GM23338 (cell line): ENCODE data around the gene PXDN. TPM values are rescaled to one million over a fixed set of nuclear protein-coding genes. Genes with fewer than 3 reads are reported as not detected.

Experiments
- ATAC-seq: fragments of 200-7000 bp; cut with Tn5 transposase; 3 replicates; pipeline ENCODE4 v1.9.1; 2020
- DNase-seq: peaks from one replicate; pipeline ENCODE4 v3.0.0-alpha.2; 2015; ENCODE audit warnings: low spot score
- H2AFZ ChIP-seq: fragments of 200-600 bp; sonication (generic); 2 replicates; pipeline ENCODE4 v1.8.0; 2016; ENCODE audit warnings: antibody characterized with exemption, mild to moderate bottlenecking, moderate library complexity
- H3F3A ChIP-seq: fragments of 200-600 bp; sonication (generic); replicated peaks from 2 replicates; pipeline ENCODE4 v1.8.0; 2017; ENCODE audit warnings: antibody characterized with exemption, mixed run types, low read depth
- H3K27ac ChIP-seq: fragments of 200-600 bp; sonication (generic); 2 replicates; pipeline ENCODE4 v1.6.1; 2016; ENCODE audit warnings: low read depth
- H3K27me3 ChIP-seq: fragments of 200-600 bp; sonication (generic); 2 replicates; pipeline ENCODE4 v1.8.0; 2016; ENCODE audit warnings: mild to moderate bottlenecking, mixed run types, moderate library complexity; ENCODE audit not compliant: insufficient read depth
- H3K36me3 ChIP-seq: fragments of 200-600 bp; sonication (generic); 2 replicates; pipeline ENCODE4 v1.8.0; 2016; ENCODE audit warnings: mild to moderate bottlenecking; ENCODE audit not compliant: insufficient read depth
- H3K4me1 ChIP-seq: fragments of 200-600 bp; sonication (generic); 2 replicates; pipeline ENCODE4 v1.8.0; 2016; ENCODE audit warnings: mild to moderate bottlenecking, moderate library complexity; ENCODE audit not compliant: insufficient read depth
- H3K4me2 ChIP-seq: fragments of 200-600 bp; sonication (generic); 2 replicates; pipeline ENCODE4 v1.7.1; 2017; ENCODE audit warnings: mixed run types
- H3K4me3 ChIP-seq: fragments of 200-600 bp; sonication (generic); 2 replicates; pipeline ENCODE4 v1.6.1; 2016; ENCODE audit warnings: mixed run types
- H3K79me2 ChIP-seq: fragments of 200-600 bp; sonication (generic); replicated peaks from 2 replicates; pipeline ENCODE4 v1.8.0; 2017; ENCODE audit warnings: mild to moderate bottlenecking; ENCODE audit not compliant: insufficient read depth
- H3K9me2 ChIP-seq: fragments of 200-600 bp; sonication (generic); 2 replicates; pipeline ENCODE4 v1.8.0; 2017; ENCODE audit not compliant: insufficient read depth
- H4K20me1 ChIP-seq: fragments of 200-600 bp; sonication (generic); replicated peaks from 2 replicates; pipeline ENCODE4 v1.8.0; 2017; ENCODE audit warnings: mild to moderate bottlenecking; ENCODE audit not compliant: insufficient read depth
- H3K27ac Mint-ChIP-seq: 2 replicates; pipeline ENCODE4 v1.8.0; 2020; ENCODE audit warnings: inconsistent platforms, mild to moderate bottlenecking, moderate library complexity, mixed read lengths
- H3K27me3 Mint-ChIP-seq: 3 replicates; pipeline ENCODE4 v1.8.0; 2022; ENCODE audit warnings: low read depth, mild to moderate bottlenecking, moderate library complexity, mixed read lengths, inconsistent platforms; ENCODE audit not compliant: insufficient read depth, poor library complexity
- H3K36me3 Mint-ChIP-seq: 3 replicates; pipeline ENCODE4 v1.8.0; 2021; ENCODE audit warnings: low read depth, mild to moderate bottlenecking, inconsistent platforms, moderate library complexity, mixed read lengths
- H3K4me1 Mint-ChIP-seq: 3 replicates; pipeline ENCODE4 v1.8.0; 2020; ENCODE audit warnings: mild to moderate bottlenecking, inconsistent platforms, mixed read lengths
- H3K4me3 Mint-ChIP-seq: 3 replicates; pipeline ENCODE4 v1.8.0; 2021; ENCODE audit warnings: moderate library complexity, mild to moderate bottlenecking, inconsistent platforms, mixed read lengths
- H3K9me3 Mint-ChIP-seq: 3 replicates; pipeline ENCODE4 v1.8.0; 2020; ENCODE audit warnings: moderate library complexity, mild to moderate bottlenecking, inconsistent platforms, mixed read lengths
- CTCF ChIP-seq, 2 experiments: fragments of 200-600 bp in 1 of 2; sonication (generic) in 1 of 2; conservative IDR thresholded peaks; 2 replicates each; pipeline versions ENCODE4 v1.5.1 to v1.6.1; 2016 to 2017; ENCODE audit warnings: antibody characterized with exemption in 2 of 2, low read depth in 2 of 2, mild to moderate bottlenecking in 2 of 2, moderate library complexity in 1 of 2
- ETS1 ChIP-seq: IDR thresholded peaks from 2 replicates; pipeline ENCODE4 v1.6.1; 2016; ENCODE audit warnings: antibody characterized with exemption
- EZH2 ChIP-seq: fragments of 200-600 bp; sonication (generic); IDR thresholded peaks from one replicate; pipeline ENCODE4 v1.8.0; 2017; ENCODE audit warnings: antibody characterized with exemption, mild to moderate bottlenecking, low read depth; ENCODE audit not compliant: unreplicated experiment
- EZH2phosphoT487 ChIP-seq: fragments of 200-600 bp; sonication (generic); IDR thresholded peaks from one replicate; pipeline ENCODE4 v1.8.1; 2018; ENCODE audit warnings: antibody characterized with exemption; ENCODE audit not compliant: unreplicated experiment
- NANOG ChIP-seq: IDR thresholded peaks from 2 replicates; pipeline ENCODE4 v1.6.1; 2016; ENCODE audit warnings: antibody characterized with exemption, borderline replicate concordance
- ZNF114 ChIP-seq: fragments of 250-450 bp; sonication (Bioruptor Pico); IDR thresholded peaks from 2 replicates; pipeline ENCODE4 v1.5.0; 2020; ENCODE audit warnings: mild to moderate bottlenecking, moderate library complexity
- polyA plus RNA-seq: library from polyadenylated mRNA; unstranded; fragments of >200 nt; fragmentation: Nextera tagmentation; extraction: Ambion mirVana; gene quantifications from 2 replicates; pipeline ENCODE4 v1.2.1, GENCODE V29; 2016
- total RNA-seq: library from RNA; depleted of rRNA; stranded (reverse); fragments of >200 nt; shearing (Covaris generic); gene quantifications from 2 replicates; pipeline ENCODE4 v1.2.3, GENCODE V29; 2014
- TF ChIP-seq, protein P1 (sequence below): IDR thresholded peaks from one replicate; pipeline ENCODE4 v1.6.1; 2018; ENCODE audit warnings: antibody characterized with exemption; ENCODE audit not compliant: unreplicated experiment

The PXDN gene
- total and polyA plus RNA-seq, 2 experiments from 2014 or later: 42.2 to 225 TPM

DNA sequence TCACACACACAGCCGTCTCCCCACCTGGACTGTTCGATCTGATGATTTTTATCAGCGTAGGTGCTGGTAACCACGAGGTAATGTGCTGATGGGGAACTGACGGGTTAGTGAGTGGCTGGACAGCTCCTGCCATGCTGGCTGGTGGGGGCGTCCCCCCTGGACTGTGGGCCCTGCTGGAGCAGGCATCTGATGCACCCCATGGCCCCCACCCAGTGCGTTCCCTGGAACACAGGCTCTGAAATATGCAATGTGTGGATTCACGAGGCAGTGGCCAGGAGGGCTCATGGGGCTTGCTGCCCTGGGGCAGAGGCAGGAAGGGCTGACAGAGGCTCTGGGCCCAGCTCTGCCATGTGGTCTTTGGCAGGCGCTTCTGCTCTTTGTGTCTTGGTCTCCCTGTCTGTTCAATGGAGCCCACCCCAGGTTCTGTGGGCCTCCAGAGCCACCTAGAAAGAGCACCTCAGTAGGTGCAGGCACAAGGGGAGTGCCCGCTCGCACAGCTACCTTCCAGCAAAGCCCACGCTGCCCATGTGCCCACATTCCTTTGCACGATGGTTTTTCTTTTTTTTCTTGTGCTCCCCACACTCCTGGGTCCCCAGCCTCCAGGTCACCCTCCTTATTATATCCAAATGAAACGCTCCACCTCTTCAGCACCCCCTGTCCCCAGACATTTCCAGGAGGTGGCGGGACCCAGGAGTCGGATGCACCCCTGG is 10.3 kb upstream of the PXDN start:
- no peak overlapping the region for H3K4me3 ChIP-seq
- no peaks in the 10 kb centered on the region for H3K36me3 ChIP-seq
- ATAC-seq: no peak
- H3K36me3 Mint-ChIP-seq: peaks cover 27% of the 10 kb centered on the region
- no peaks in the 10 kb centered on the region for H3F3A ChIP-seq
- H3K4me3 Mint-ChIP-seq: no peak overlapping the region
- peaks cover 54% of the 10 kb centered on the region for H3K9me3 Mint-ChIP-seq
- DNase-seq: no peak
- no peaks in the 10 kb centered on the region for H3K79me2 ChIP-seq
- H3K27me3 Mint-ChIP-seq: peaks cover 14% of the 10 kb centered on the region
- H3K9me2 ChIP-seq: no peaks in the 10 kb centered on the region
- H3K27me3 ChIP-seq: no peaks in the 10 kb centered on the region
- H4K20me1 ChIP-seq: no peaks in the 10 kb centered on the region
- H3K27ac Mint-ChIP-seq: no peak overlapping the region
- peaks cover 4% of the 10 kb centered on the region; the same call in 2 of the 3 replicates for H3K4me1 Mint-ChIP-seq
- TF ChIP-seq ETS1: no peak
- TF ChIP-seq, protein P1, sequence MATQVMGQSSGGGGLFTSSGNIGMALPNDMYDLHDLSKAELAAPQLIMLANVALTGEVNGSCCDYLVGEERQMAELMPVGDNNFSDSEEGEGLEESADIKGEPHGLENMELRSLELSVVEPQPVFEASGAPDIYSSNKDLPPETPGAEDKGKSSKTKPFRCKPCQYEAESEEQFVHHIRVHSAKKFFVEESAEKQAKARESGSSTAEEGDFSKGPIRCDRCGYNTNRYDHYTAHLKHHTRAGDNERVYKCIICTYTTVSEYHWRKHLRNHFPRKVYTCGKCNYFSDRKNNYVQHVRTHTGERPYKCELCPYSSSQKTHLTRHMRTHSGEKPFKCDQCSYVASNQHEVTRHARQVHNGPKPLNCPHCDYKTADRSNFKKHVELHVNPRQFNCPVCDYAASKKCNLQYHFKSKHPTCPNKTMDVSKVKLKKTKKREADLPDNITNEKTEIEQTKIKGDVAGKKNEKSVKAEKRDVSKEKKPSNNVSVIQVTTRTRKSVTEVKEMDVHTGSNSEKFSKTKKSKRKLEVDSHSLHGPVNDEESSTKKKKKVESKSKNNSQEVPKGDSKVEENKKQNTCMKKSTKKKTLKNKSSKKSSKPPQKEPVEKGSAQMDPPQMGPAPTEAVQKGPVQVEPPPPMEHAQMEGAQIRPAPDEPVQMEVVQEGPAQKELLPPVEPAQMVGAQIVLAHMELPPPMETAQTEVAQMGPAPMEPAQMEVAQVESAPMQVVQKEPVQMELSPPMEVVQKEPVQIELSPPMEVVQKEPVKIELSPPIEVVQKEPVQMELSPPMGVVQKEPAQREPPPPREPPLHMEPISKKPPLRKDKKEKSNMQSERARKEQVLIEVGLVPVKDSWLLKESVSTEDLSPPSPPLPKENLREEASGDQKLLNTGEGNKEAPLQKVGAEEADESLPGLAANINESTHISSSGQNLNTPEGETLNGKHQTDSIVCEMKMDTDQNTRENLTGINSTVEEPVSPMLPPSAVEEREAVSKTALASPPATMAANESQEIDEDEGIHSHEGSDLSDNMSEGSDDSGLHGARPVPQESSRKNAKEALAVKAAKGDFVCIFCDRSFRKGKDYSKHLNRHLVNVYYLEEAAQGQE: peak; percentile 46
- no peak for TF ChIP-seq NANOG
- H3K27ac ChIP-seq: no peak overlapping the region
- no peak overlapping the region for H2AFZ ChIP-seq
- no peak overlapping the region for H3K4me2 ChIP-seq
- no peaks in the 10 kb centered on the region for H3K4me1 ChIP-seq

DNA sequence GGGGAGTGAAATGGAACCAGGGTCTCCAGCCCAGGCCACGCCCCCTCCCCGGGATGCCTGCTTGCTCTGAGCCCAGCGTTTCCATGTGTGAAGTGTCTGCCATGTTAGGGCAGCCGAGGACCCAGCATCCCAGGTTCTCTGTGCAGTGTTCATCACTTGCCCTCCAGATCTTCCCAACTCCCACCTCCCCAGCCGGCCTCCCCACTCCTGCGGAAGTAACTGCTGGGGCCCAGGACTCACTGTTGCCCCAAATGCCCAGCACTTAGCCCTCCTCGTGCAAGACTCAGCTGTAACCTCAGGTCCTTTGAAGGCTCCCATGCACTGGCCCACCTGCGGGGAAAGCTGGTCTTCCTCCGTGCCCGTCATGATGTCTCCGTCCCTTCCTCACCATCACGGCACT is 9.7 kb upstream of the PXDN start:
- Histone ChIP-seq H3K4me3 (no peak overlapping the region), H3K4me2 (no peak overlapping the region), H3K36me3 (no peaks in the 10 kb centered on the region), H3K27me3 (no peaks in the 10 kb centered on the region), H3K4me1 (no peaks in the 10 kb centered on the region), H3K9me2 (no peaks in the 10 kb centered on the region), H3K27ac (no peak overlapping the region), H3F3A (no peaks in the 10 kb centered on the region), H2AFZ (no peak overlapping the region), H4K20me1 (no peaks in the 10 kb centered on the region), H3K79me2 (no peaks in the 10 kb centered on the region)
- peaks cover 26% of the 10 kb centered on the region for H3K36me3 Mint-ChIP-seq
- ATAC-seq (no peak), DNase-seq (no peak)
- peaks cover 52% of the 10 kb centered on the region for H3K9me3 Mint-ChIP-seq
- H3K27ac Mint-ChIP-seq: no peak overlapping the region
- no peak overlapping the region for H3K4me3 Mint-ChIP-seq
- peaks cover 17% of the 10 kb centered on the region for H3K27me3 Mint-ChIP-seq
- H3K4me1 Mint-ChIP-seq: peaks cover 4% of the 10 kb centered on the region; the same call in 2 of the 3 replicates
- no peak for TF ChIP-seq ETS1
- no peak for TF ChIP-seq EZH2phosphoT487
- no peak for TF ChIP-seq EZH2
- TF ChIP-seq ZNF114 (CRISPR knock-in tag): no peak
- no peak for TF ChIP-seq CTCF (conservative IDR thresholded peaks at IDR 0.05; ENCODE audit: low read depth in 2 of 2)
